ENCODE measurements around the gene FBXO17.

DNA sequence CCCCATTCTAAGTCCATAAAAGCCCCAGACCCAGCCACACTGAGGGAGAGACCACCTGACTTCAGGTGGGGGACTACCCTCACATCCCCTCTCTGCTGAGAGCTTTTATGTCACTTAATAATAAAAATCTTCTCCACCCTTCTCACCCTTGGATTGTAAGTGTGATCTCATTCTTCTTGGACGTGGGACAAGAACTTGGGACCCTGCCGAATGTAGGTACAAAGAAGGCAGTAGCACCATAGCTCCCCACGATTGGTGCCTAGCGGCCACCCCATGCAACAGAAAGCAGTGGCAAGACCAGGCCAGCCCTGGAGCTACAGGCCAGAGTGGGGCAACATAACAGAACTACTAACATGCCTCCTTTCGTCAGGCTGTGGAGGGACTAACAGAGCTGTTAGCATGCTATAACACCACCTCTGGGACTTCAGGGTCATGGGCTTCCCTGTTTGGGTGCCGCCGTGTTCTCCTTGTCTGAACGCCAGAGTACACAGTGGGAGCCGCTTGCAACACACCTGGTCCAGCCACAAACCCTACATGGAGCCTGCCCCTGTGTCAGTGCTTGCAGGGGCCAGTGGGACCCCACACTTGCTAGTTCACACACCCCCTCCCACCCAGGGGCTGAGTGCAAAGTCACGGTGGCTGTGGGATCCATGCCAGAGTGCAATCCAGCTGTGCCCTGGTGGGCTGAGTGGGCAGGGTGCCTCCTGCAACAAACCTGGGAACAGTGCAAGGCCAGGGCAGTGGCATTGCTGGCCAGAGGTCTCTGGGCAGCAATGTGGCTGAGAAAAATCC is 5.2 kb upstream of the FBXO17 start:
- TF ChIP-seq, protein P1, sequence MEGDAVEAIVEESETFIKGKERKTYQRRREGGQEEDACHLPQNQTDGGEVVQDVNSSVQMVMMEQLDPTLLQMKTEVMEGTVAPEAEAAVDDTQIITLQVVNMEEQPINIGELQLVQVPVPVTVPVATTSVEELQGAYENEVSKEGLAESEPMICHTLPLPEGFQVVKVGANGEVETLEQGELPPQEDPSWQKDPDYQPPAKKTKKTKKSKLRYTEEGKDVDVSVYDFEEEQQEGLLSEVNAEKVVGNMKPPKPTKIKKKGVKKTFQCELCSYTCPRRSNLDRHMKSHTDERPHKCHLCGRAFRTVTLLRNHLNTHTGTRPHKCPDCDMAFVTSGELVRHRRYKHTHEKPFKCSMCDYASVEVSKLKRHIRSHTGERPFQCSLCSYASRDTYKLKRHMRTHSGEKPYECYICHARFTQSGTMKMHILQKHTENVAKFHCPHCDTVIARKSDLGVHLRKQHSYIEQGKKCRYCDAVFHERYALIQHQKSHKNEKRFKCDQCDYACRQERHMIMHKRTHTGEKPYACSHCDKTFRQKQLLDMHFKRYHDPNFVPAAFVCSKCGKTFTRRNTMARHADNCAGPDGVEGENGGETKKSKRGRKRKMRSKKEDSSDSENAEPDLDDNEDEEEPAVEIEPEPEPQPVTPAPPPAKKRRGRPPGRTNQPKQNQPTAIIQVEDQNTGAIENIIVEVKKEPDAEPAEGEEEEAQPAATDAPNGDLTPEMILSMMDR (IDR thresholded peaks at IDR 0.05), result no peak
- TF ChIP-seq POLR2AphosphoS5 (IDR thresholded peaks at IDR 0.05), result no peak
- no peak for TF ChIP-seq EP300 (IDR thresholded peaks at IDR 0.05)
- TF ChIP-seq POLR2A (IDR thresholded peaks at IDR 0.05), result no peak

All from upper lobe of left lung (tissue), 4 donors.